ENCODE results near the gene TEX44. TPM values are rescaled to one million over a fixed set of nuclear protein-coding genes. Genes with fewer than 3 reads are reported as not detected.

The TEX44 gene
- total and polyA plus RNA-seq, 2 donors (not counting 1 experiment from before 2014, with no cell fraction given), result not detected

DNA sequence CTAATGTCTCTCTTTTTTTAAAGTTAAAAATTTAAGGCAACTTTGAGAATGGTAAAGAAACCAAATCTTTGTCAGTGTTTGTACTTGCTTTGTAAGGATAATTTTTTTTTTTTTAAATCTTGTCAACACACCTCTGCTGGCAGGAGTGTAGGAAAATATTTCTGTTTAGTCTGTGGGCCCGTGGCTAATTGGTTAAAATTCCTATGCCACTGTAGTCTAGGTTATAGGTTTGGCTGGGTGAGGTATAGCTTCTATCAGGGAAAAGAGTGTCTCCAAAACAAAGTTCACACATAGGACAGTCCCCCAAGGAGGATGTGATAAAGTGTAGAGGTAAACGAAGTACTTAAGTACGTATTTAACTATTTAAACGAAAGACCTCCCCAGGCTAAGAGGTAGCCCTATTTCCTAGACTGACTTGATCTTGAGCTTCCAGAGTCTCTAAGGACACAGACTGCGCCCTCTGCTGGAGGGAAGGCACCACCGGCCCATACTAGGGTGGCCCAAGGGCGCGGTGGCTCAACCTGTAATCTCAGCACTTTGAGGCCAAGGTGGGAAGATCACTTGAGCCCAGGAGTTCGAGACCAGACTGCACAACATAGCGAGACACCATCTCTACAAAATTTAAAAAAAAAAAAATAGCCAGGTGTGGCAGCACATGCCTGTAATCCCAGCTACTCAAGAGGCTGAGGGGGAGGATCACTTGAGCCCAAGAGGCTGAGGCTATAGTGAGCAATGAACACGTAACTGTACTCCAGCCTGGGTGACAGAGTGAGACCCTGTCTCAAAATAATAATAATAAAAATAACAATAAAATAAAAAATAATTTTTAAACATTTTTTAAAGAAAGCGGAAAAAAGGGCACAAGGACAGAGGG lies 8.9 kb downstream of the TEX44 start:
- Mint-ChIP-seq H3K27me3 (no peaks in the 10 kb centered on the region), H3K27ac (peak overlapping the region; percentile 89), H3K4me3 (peak overlapping the region; percentile 62), H3K9me3 (ENCODE audit: insufficient read depth) (no peaks in the 10 kb centered on the region), H3K4me1 (peaks cover 34% of the 10 kb centered on the region)
- intact Hi-C loops (cut with micrococcal nuclease), result loop anchor here (1.0 to 5.0 kb wide), 4 partner anchors 38 to 374 kb away; partner anchors contain the start of gene NMUR1
- TF ChIP-seq, protein P1, sequence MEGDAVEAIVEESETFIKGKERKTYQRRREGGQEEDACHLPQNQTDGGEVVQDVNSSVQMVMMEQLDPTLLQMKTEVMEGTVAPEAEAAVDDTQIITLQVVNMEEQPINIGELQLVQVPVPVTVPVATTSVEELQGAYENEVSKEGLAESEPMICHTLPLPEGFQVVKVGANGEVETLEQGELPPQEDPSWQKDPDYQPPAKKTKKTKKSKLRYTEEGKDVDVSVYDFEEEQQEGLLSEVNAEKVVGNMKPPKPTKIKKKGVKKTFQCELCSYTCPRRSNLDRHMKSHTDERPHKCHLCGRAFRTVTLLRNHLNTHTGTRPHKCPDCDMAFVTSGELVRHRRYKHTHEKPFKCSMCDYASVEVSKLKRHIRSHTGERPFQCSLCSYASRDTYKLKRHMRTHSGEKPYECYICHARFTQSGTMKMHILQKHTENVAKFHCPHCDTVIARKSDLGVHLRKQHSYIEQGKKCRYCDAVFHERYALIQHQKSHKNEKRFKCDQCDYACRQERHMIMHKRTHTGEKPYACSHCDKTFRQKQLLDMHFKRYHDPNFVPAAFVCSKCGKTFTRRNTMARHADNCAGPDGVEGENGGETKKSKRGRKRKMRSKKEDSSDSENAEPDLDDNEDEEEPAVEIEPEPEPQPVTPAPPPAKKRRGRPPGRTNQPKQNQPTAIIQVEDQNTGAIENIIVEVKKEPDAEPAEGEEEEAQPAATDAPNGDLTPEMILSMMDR (IDR thresholded peaks at IDR 0.05), result peak; percentile 89
- TF ChIP-seq EZH2 (IDR thresholded peaks at IDR 0.05; ENCODE audit: borderline replicate concordance, insufficient read depth, low read depth, low read length, poor library complexity, severe bottlenecking), result no peak
- ChIA-PET CTCF (interaction anchor here (0.6 to 3.4 kb wide), 44 partner anchors 8 to 374 kb away, joined by 3 to 21 read pairs (median 4); partner anchors contain the start of gene NMUR1), POLR2A (interaction anchor here (0.6 to 1.2 kb wide), 7 partner anchors 12 to 138 kb away, joined by 3 to 6 read pairs (median 4); partner anchors contain the start of gene NCL)
- no peak overlapping the region for H2AFZ ChIP-seq (ENCODE audit: insufficient read depth, low read depth, low read length, poor library complexity, severe bottlenecking)
- H3K9me3 ChIP-seq (ENCODE audit: control extremely low read depth in 1 of 3, control insufficient read depth in 2 of 3, insufficient read depth in 1 of 3, low read length in 2 of 3), result no peaks in the 10 kb centered on the region
- peak; percentile 13 for ATAC-seq (ENCODE audit: low read depth)
- H3K9ac ChIP-seq (ENCODE audit: low read length), result no peak overlapping the region
- H3K27ac ChIP-seq (ENCODE audit: low read length in 2 of 2), result no peak overlapping the region
- peaks cover 17 to 28% of the 10 kb centered on the region in 2 donors for H3K4me1 ChIP-seq (ENCODE audit: control insufficient read depth in 2 of 2, insufficient read depth in 2 of 2, low read length in 2 of 2)
- H3K4me3 ChIP-seq (ENCODE audit: control extremely low read depth in 1 of 5, extremely low read depth in 1 of 5, insufficient read depth in 1 of 5, low read depth in 2 of 5, low read length in 4 of 5), result no peak overlapping the region
- H3K36me3 ChIP-seq (replicated peaks in 1 of 2; ENCODE audit: control extremely low read depth in 1 of 2, control insufficient read depth in 1 of 2, extremely low read depth in 1 of 2, insufficient read depth in 2 of 2, low read length in 1 of 2), result no peaks in the 10 kb centered on the region
- H3K4me2 ChIP-seq (replicated peaks; ENCODE audit: low read depth, low read length, poor library complexity, severe bottlenecking), result no peak overlapping the region
- DNase-seq, result peak; percentile 84
- H3K79me2 ChIP-seq (ENCODE audit: control insufficient read depth, insufficient read depth, low read length), result no peaks in the 10 kb centered on the region
- H4K20me1 ChIP-seq (ENCODE audit: control insufficient read depth, insufficient read depth, low read length, poor library complexity, severe bottlenecking), result no peaks in the 10 kb centered on the region
- WGBS (ENCODE audit: insufficient coverage), result 30% methylated on average over 4 of the region's 12 CpGs
- H3K27me3 ChIP-seq (replicated peaks in 1 of 4; ENCODE audit: control extremely low read depth in 1 of 4, control insufficient read depth in 3 of 4, insufficient read depth in 4 of 4, low read length in 3 of 4), result no peaks in the 10 kb centered on the region
